Osteoblast (primary cell): ENCODE measurements around the gene RABGAP1L. TPM values are rescaled to one million over a fixed set of nuclear protein-coding genes. Genes with fewer than 3 reads are reported as not detected.

Experiments
- DNase-seq: peaks from one replicate; pipeline ENCODE4 v3.0.0; 2011; ENCODE audit warnings: low spot score, mixed read lengths; ENCODE audit not compliant: insufficient read length; ENCODE audit errors: missing footprints
- H2AFZ ChIP-seq: 2 replicates; pipeline ENCODE4 v1.6.0; 2011; ENCODE audit warnings: mild to moderate bottlenecking, low read length
- H3K27ac ChIP-seq: 2 replicates; pipeline ENCODE4 v1.5.1; 2011; ENCODE audit warnings: mild to moderate bottlenecking, low read depth, low read length, moderate library complexity
- H3K27me3 ChIP-seq: 2 replicates; pipeline ENCODE4 v1.6.0; 2012; ENCODE audit warnings: mild to moderate bottlenecking, control low read depth, inconsistent platforms, low read length, moderate library complexity; ENCODE audit not compliant: insufficient read depth
- H3K36me3 ChIP-seq: 2 replicates; pipeline ENCODE4 v1.5.1; 2011; ENCODE audit warnings: mild to moderate bottlenecking, low read length, control low read depth, moderate library complexity; ENCODE audit not compliant: insufficient read depth
- H3K4me1 ChIP-seq: 2 replicates; pipeline ENCODE4 v1.5.1; 2011; ENCODE audit warnings: mild to moderate bottlenecking, low read length, control low read depth, moderate library complexity; ENCODE audit not compliant: insufficient read depth
- H3K4me2 ChIP-seq: 2 replicates; pipeline ENCODE4 v1.6.0; 2011; ENCODE audit warnings: mild to moderate bottlenecking, low read length; ENCODE audit not compliant: insufficient read depth
- H3K4me3 ChIP-seq: fragments of 200-600 bp; sonication (generic); 3 replicates; pipeline ENCODE4 v1.5.1; 2012; ENCODE audit warnings: mild to moderate bottlenecking, low read length, inconsistent platforms; ENCODE audit not compliant: insufficient read depth
- H3K79me2 ChIP-seq: 2 replicates; pipeline ENCODE4 v1.6.0; 2012; ENCODE audit warnings: mild to moderate bottlenecking, low read length, control low read depth, inconsistent platforms; ENCODE audit not compliant: insufficient read depth
- H3K9me3 ChIP-seq: 2 replicates; pipeline ENCODE4 v1.5.1; 2011; ENCODE audit warnings: low read depth, low read length, control low read depth
- H4K20me1 ChIP-seq: 2 replicates; pipeline ENCODE4 v1.6.0; 2012; ENCODE audit warnings: mild to moderate bottlenecking, low read length, control low read depth; ENCODE audit not compliant: insufficient read depth
- CTCF ChIP-seq: IDR thresholded peaks from 2 replicates; pipeline ENCODE4 v1.5.1; 2011; ENCODE audit warnings: mild to moderate bottlenecking, low read depth, low read length, moderate library complexity; ENCODE audit errors: extremely low read depth
- total RNA-seq: library from RNA; depleted of rRNA; stranded (reverse); fragments of >200 nt; gene quantifications from 2 replicates; pipeline ENCODE4 v1.2.3, GENCODE V29; 2012

RABGAP1L gene
- total RNA-seq, 1 donor, result 30.0 TPM

- TF ChIP-seq CTCF, result no peak
- Histone ChIP-seq H3K4me2 (no peak overlapping the region), H3K27ac (no peak overlapping the region)
These were observed 781.4 kb downstream of the RABGAP1L start for GRCh38 chr1:174940646-174941175.

GRCh38 chr1:174942547-174943255 lies 783.4 kb downstream of the RABGAP1L start:
- Histone ChIP-seq H3K36me3 (no peaks in the 10 kb centered on the region), H3K79me2 (no peaks in the 10 kb centered on the region), H3K27ac (no peak overlapping the region), H3K4me2 (no peak overlapping the region), H2AFZ (no peak overlapping the region), H3K4me3 (no peak overlapping the region), H3K9me3 (no peaks in the 10 kb centered on the region), H4K20me1 (no peaks in the 10 kb centered on the region), H3K27me3 (no peaks in the 10 kb centered on the region), H3K4me1 (no peaks in the 10 kb centered on the region)
- TF ChIP-seq CTCF, result no peak
- DNase-seq, result no peak

More at GRCh38 chr1:174940646-174941175, 781.4 kb downstream of the RABGAP1L start:
- no peaks in the 10 kb centered on the region for H3K36me3 ChIP-seq
- no peaks in the 10 kb centered on the region for H3K79me2 ChIP-seq
- DNase-seq, result no peak
- H3K27me3 ChIP-seq, result no peaks in the 10 kb centered on the region
- no peaks in the 10 kb centered on the region for H3K9me3 ChIP-seq
- H3K4me1 ChIP-seq, result no peaks in the 10 kb centered on the region
- no peak overlapping the region for H2AFZ ChIP-seq
- H4K20me1 ChIP-seq, result no peaks in the 10 kb centered on the region
- H3K4me3 ChIP-seq, result no peak overlapping the region

- no peak overlapping the region for H3K4me2 ChIP-seq
- TF ChIP-seq CTCF, result no peak
- H3K27me3 ChIP-seq, result no peaks in the 10 kb centered on the region
- H3K36me3 ChIP-seq, result no peaks in the 10 kb centered on the region
- no peaks in the 10 kb centered on the region for H3K4me1 ChIP-seq
- H3K4me3 ChIP-seq, result no peak overlapping the region
- no peak overlapping the region for H2AFZ ChIP-seq
- H3K79me2 ChIP-seq, result no peaks in the 10 kb centered on the region
- H3K9me3 ChIP-seq, result no peaks in the 10 kb centered on the region
- H4K20me1 ChIP-seq, result no peaks in the 10 kb centered on the region
- no peak overlapping the region for H3K27ac ChIP-seq
- no peak for DNase-seq
These were observed 786.7 kb downstream of the RABGAP1L start for GRCh38 chr1:174946031-174946430.

- Histone ChIP-seq H3K9me3 (no peaks in the 10 kb centered on the region), H3K27ac (no peak overlapping the region), H3K27me3 (no peaks in the 10 kb centered on the region), H3K4me1 (no peaks in the 10 kb centered on the region), H3K79me2 (no peaks in the 10 kb centered on the region), H3K4me3 (no peak overlapping the region), H2AFZ (no peak overlapping the region), H3K36me3 (no peaks in the 10 kb centered on the region), H4K20me1 (no peaks in the 10 kb centered on the region), H3K4me2 (no peak overlapping the region)
- TF ChIP-seq CTCF, result no peak
- DNase-seq, result no peak
These were observed 789.7 kb downstream of the RABGAP1L start for GRCh38 chr1:174949061-174949460.
